GM10266 (cell line): ENCODE results near the gene TTN.

Source experiments
- DNase-seq: peaks from one replicate; pipeline ENCODE4 v3.0.0; 2012; ENCODE audit errors: extremely low spot score
- CTCF ChIP-seq: IDR thresholded peaks from 2 replicates; pipeline ENCODE4 v1.5.1; 2012; ENCODE audit warnings: mild to moderate bottlenecking, low read depth; ENCODE audit not compliant: control insufficient read depth, insufficient read depth; ENCODE audit errors: missing control alignments

The TTN gene

GRCh38 chr2:178843697-178844096 is 36.5 kb upstream of the TTN start:
- TF ChIP-seq CTCF: no peak

GRCh38 chr2:178836807-178837206 is 29.6 kb upstream of the TTN start:
- TF ChIP-seq CTCF: no peak
- no peak for DNase-seq

More at GRCh38 chr2:178843697-178844096, 36.5 kb upstream of the TTN start:
- no peak for DNase-seq

- TF ChIP-seq CTCF: no peak
- DNase-seq: no peak
Measured at GRCh38 chr2:178834086-178834485, 26.9 kb upstream of the TTN start.

- no peak for DNase-seq
- no peak for TF ChIP-seq CTCF
Measured at GRCh38 chr2:178833382-178833781, 26.2 kb upstream of the TTN start.

DNA sequence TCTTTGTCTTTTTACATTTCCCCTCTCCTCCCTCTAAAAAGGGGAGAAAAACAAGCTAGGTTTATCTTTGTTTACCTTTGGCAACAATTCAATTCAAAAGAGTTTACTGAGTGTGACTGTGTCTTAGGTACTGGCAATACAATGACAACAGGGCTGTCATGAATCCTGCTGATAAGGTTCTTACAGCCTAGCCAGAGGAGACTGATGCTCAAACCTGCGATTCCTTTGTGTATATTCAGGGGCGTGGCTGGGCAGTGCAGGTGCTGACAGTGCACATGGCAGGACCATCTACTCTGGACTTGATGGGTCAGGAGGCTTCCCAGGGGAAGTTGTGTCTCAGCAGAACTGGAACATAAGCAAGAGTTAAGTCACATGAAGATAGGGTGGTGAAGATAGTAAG is 23.2 kb upstream of the TTN start:
- TF ChIP-seq CTCF: no peak
- no peak for DNase-seq

DNA sequence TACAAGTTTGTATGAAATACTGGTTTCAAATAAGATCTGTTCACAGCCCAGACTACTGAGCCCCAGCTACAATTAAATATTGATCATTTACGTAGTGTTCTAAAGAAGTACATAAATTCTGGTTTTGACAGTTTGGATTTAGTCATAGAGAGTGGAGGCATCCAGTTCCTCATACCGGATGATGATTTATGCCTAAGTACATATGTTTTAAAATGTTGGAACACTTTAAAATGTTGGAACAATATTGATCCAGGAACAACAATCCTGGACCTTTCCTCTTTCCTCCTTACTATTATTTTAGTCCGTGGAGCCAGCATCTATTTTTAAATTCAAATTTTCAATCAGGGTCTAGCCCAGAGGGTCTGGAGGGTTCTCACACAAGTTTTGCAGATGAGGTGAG is 22.8 kb upstream of the TTN start:
- TF ChIP-seq CTCF: no peak
- no peak for DNase-seq

DNA sequence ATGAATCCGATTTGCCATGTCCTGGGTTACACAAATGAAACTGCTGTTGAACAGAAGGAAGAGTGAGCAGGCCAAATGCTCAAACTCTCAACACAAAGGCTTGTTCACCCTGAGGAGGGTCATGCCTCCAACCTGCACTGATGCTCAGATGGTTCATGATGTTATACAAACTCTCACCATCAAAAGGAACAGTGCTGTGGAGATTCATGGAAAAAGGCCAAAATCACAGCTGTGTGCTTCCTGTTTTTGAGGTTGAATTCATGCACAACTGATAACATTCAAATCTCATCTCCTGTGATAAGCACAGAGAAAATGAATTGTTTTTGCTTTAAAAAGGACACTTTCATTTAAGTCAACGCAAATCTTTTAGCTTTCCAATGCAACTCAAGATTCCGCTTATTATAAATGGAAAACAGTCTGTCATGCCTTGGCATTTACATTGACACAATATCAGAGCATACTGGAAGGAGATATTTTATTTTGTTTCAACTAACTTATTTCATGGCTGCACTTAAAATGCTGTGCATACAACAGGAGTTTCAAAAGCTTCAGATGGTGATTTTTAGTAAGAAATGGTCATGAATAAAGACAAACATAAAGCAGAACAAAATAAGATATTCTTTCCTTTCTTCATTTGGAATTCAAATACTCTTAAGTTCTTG is 22.2 kb upstream of the TTN start:
- DNase-seq: no peak
- no peak for TF ChIP-seq CTCF
